ENCODE data around the gene SYMPK.

Gene SYMPK

GRCh38 chr19:45766869-45767346 is 96.0 kb downstream of the SYMPK start:
- DNase-seq (ENCODE audit: low read depth in 2 of 2): no peak

- no peak for DNase-seq (ENCODE audit: low read depth in 2 of 2)
Observed at GRCh38 chr19:45766296-45766868, 96.6 kb downstream of the SYMPK start.

GRCh38 chr19:45765702-45766295 is 97.1 kb downstream of the SYMPK start:
- no peak for DNase-seq (ENCODE audit: low read depth in 2 of 2)
